HG02885 (cell line): Measurements from ENCODE around the gene RHOXF2B.

Experiments
- ATAC-seq: cut with Tn5 transposase; IDR thresholded peaks from one replicate; pipeline ENCODE4 v1.9.1; 2021; ENCODE audit warnings: mild to moderate bottlenecking; ENCODE audit not compliant: unreplicated experiment, poor library complexity

Gene RHOXF2B

DNA sequence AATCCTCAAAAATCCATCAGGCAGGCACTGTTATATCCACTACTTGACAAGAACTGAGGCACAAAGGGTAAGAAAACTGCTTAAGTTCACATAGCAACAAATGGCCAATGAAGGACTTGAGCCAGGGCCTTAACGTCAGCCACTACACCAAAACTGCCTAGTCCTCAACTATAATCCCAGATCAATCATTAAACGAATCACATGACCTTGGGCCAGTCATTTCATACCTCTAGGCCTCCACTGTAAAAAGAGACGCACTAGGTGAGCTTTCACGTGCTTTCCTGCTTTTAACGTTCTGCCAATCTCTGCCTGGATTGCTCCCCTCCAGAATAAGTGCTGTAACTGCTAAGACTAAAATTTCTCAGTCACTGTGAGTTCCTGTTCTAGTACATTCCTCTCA is 54.7 kb downstream of the RHOXF2B start:
- ATAC-seq, result no peak
